ENCODE results near the gene VSIG10L. TPM values are rescaled to one million over a fixed set of nuclear protein-coding genes. Genes with fewer than 3 reads are reported as not detected.

VSIG10L gene
- total RNA-seq, 1 experiment from 2014 or later: 4.6 TPM

DNA sequence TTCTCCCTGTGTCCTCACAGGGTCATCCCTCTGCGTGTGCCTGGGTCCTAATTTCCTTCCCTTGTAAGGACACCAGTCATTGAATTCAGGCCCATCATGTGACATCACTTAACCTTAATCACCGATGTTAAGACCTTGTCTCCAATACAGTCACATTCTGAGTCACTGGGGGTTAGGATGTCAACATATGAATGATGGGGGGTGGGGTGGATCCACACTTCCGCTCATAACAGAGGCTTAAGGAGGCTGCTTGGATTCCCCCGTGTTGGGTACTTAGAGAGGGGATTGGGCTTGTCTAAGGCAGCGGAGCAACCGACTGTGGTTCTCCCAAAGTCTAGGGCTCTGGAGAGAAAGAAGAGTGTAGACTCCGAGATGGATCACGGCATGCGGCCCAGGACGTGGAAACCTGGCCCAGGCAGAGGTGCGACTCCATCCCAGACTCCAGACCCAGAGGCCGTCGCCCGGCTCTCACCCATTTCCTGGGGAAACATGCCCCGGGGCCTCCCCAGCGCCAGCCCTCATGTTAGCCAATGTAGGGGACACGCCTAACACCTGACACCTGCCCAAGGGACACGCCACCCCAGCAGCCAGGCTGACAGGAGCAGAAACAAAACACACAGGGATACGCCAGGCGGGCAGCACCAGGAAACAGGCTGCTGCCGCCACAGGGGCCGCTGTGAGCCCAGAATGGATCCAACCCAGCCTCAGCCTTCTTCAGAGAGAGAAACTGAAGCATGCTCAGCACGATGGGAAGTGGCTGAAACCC is 47.5 kb downstream of the VSIG10L start:
- H3K27me3 ChIP-seq (ENCODE audit: insufficient read depth, low read length): no peaks in the 10 kb centered on the region
- CTCF ChIA-PET: no interaction called here

More for the DNA sequence above, 47.5 kb downstream of the VSIG10L start:
- TF ChIP-seq CEBPB (IDR thresholded peaks at IDR 0.05; ENCODE audit: low read depth) (no peak), REST (IDR thresholded peaks at IDR 0.05; ENCODE audit: low read depth) (no peak), EZH2 (IDR thresholded peaks at IDR 0.05) (no peak), ZFX (IDR thresholded peaks at IDR 0.05) (no peak), ELF1 (IDR thresholded peaks at IDR 0.05; ENCODE audit: borderline replicate concordance, low read depth) (no peak), RAD21 (IDR thresholded peaks at IDR 0.05; ENCODE audit: low read depth) (no peak), EZH2phosphoT487 (IDR thresholded peaks at IDR 0.05; ENCODE audit: borderline replicate concordance) (no peak), TCF7L2 (IDR thresholded peaks at IDR 0.05; ENCODE audit: borderline replicate concordance, extremely low read depth, insufficient read depth, insufficient read length) (no peak), SP1 (IDR thresholded peaks at IDR 0.05; ENCODE audit: low read depth) (no peak), SRF (IDR thresholded peaks at IDR 0.05; ENCODE audit: low read depth) (no peak), ZNF274 (IDR thresholded peaks at IDR 0.05; ENCODE audit: low read depth, low read length) (no peak), POLR2AphosphoS5 (IDR thresholded peaks at IDR 0.05; ENCODE audit: low read depth, low read length) (no peak), POLR2A (IDR thresholded peaks at IDR 0.05; ENCODE audit: borderline replicate concordance, extremely low read depth, insufficient read depth, insufficient read length) (no peak), JUND (IDR thresholded peaks at IDR 0.05) (no peak), SIN3A (IDR thresholded peaks at IDR 0.05; ENCODE audit: low read depth) (no peak)
- TF ChIP-seq, protein P1, sequence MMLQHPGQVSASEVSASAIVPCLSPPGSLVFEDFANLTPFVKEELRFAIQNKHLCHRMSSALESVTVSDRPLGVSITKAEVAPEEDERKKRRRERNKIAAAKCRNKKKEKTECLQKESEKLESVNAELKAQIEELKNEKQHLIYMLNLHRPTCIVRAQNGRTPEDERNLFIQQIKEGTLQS (IDR thresholded peaks at IDR 0.05): no peak
- TF ChIP-seq, protein P2, sequence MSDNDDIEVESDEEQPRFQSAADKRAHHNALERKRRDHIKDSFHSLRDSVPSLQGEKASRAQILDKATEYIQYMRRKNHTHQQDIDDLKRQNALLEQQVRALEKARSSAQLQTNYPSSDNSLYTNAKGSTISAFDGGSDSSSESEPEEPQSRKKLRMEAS (IDR thresholded peaks at IDR 0.05): no peak
- TF ChIP-seq, protein P3, sequence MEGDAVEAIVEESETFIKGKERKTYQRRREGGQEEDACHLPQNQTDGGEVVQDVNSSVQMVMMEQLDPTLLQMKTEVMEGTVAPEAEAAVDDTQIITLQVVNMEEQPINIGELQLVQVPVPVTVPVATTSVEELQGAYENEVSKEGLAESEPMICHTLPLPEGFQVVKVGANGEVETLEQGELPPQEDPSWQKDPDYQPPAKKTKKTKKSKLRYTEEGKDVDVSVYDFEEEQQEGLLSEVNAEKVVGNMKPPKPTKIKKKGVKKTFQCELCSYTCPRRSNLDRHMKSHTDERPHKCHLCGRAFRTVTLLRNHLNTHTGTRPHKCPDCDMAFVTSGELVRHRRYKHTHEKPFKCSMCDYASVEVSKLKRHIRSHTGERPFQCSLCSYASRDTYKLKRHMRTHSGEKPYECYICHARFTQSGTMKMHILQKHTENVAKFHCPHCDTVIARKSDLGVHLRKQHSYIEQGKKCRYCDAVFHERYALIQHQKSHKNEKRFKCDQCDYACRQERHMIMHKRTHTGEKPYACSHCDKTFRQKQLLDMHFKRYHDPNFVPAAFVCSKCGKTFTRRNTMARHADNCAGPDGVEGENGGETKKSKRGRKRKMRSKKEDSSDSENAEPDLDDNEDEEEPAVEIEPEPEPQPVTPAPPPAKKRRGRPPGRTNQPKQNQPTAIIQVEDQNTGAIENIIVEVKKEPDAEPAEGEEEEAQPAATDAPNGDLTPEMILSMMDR (IDR thresholded peaks at IDR 0.05 in 2 of 3, conservative IDR thresholded peaks at IDR 0.05 in 1 of 3; ENCODE audit: borderline replicate concordance in 1 of 3, insufficient read depth in 1 of 3, low read depth in 2 of 3, low read length in 2 of 3): no peak
- DNase-seq (ENCODE audit: low read depth, low spot score) (no peak), ATAC-seq (no peak)
- no peak overlapping the region for H3K9ac ChIP-seq (ENCODE audit: low read length)
- POLR2A ChIA-PET: no interaction called here
- intact Hi-C loops (cut with micrococcal nuclease): no loop called here
- H2AFZ ChIP-seq (ENCODE audit: low read depth, low read length, poor library complexity, severe bottlenecking): no peak overlapping the region
- H3K9me3 ChIP-seq (ENCODE audit: control insufficient read depth in 1 of 2, insufficient read depth in 1 of 2, low read depth in 1 of 2, low read length in 2 of 2): no peaks in the 10 kb centered on the region
- H3K79me2 ChIP-seq (ENCODE audit: insufficient read depth, low read length): no peaks in the 10 kb centered on the region
- no peaks in the 10 kb centered on the region for H3K9me2 ChIP-seq (ENCODE audit: insufficient read depth)
- H4K20me1 ChIP-seq (ENCODE audit: insufficient read depth): no peaks in the 10 kb centered on the region
- no TSS peak for BruUV-seq (replicated peaks)
- H3K4me2 ChIP-seq (ENCODE audit: low read length): no peak overlapping the region
- no peak overlapping the region for H3K27ac ChIP-seq (ENCODE audit: low read depth, low read length)
- H3K4me1 ChIP-seq (ENCODE audit: control insufficient read depth in 1 of 2, insufficient read depth in 2 of 2, low read length in 2 of 2): no peaks in the 10 kb centered on the region
- H3K36me3 ChIP-seq (ENCODE audit: control insufficient read depth in 1 of 2, insufficient read depth in 2 of 2, low read length in 2 of 2): no peaks in the 10 kb centered on the region
- no peak overlapping the region for H3K4me3 ChIP-seq (replicated peaks in 1 of 2; ENCODE audit: low read depth in 1 of 2, low read length in 2 of 2)
- RAD21 ChIA-PET (ENCODE audit: low non-redundant PET in 1 of 2, low total read pairs in 2 of 2, uncharacterized antibody in 2 of 2, unreplicated experiment in 2 of 2): no interaction called here

All from HCT116 (cell line).